H1 (cell line): ENCODE data around the gene TMTC2. TPM values are rescaled to one million over a fixed set of nuclear protein-coding genes. Genes with fewer than 3 reads are reported as not detected.

Experiments
- CREB1 ChIP-seq: IDR thresholded peaks from 2 replicates; pipeline ENCODE4 v1.6.1; 2012; ENCODE audit warnings: inconsistent platforms
- POU5F1 ChIP-seq: IDR thresholded peaks from 2 replicates; pipeline ENCODE4 v1.6.1; 2011; ENCODE audit warnings: low read depth, mild to moderate bottlenecking, low read length, moderate library complexity
- polyA plus RNA-seq, 7 experiments: library from polyadenylated mRNA; depleted of rRNA in 3 of 7; stranded (reverse) in 5 of 7; unstranded in 2 of 7; fragments of >200 nt in 5 of 7; fragments of 200-250 nt in 2 of 7; gene quantifications; 1 replicate in 5 of 7; 2 replicates in 1 of 7; 4 replicates in 1 of 7; pipeline versions ENCODE4 v1.2.1 to v1.2.3, GENCODE V29; 2011 to 2013; ENCODE audit warnings: missing spikeins in 2 of 7, mixed read lengths in 2 of 7
- total RNA-seq: library from RNA; stranded (reverse); fragmentation: NEBNext Ultra II Directional; extraction: Animal tissue kit (Norgen Biotek cat#: 25700); gene quantifications from 2 replicates; pipeline ENCODE4 v1.2.1, GENCODE V29; 2021
- TF ChIP-seq, protein P1 (sequence below): fragments of 300-600 bp; sonication (generic); IDR thresholded peaks from 2 replicates; pipeline ENCODE4 v1.7.1; 2012; ENCODE audit warnings: low read length, moderate library complexity, mild to moderate bottlenecking, inconsistent platforms; ENCODE audit not compliant: insufficient replicate concordance
- TF ChIP-seq, protein P2 (sequence below): IDR thresholded peaks from 2 replicates; pipeline ENCODE4 v1.6.1; 2012; ENCODE audit warnings: low read length, inconsistent platforms

Gene TMTC2
- total and polyA plus RNA-seq, 2 of the 8 experiments (the other 6 are each of a cell fraction or from before 2014, with no cell fraction given): 2.3 to 3.9 TPM

DNA sequence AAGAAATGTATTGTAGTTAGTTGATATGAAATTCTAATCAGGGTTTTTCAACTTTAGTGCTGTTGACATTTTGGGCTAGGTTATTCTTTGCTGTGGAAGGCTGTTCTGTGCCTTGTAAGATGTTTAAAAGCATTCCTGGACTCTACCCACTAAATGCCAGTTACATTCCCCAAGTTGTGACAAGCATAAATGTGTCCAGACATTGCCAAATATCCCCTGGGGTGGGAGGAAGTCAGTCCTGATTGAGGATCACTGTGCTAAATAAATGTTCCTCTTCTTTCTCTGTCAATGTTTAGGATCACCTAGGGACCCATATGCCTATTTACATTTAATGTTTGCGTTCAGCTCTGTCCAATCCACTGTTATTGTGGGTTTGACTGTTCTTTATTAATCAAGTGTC, 268.3 kb downstream of the TMTC2 start (continued):
- TF ChIP-seq, protein P1, sequence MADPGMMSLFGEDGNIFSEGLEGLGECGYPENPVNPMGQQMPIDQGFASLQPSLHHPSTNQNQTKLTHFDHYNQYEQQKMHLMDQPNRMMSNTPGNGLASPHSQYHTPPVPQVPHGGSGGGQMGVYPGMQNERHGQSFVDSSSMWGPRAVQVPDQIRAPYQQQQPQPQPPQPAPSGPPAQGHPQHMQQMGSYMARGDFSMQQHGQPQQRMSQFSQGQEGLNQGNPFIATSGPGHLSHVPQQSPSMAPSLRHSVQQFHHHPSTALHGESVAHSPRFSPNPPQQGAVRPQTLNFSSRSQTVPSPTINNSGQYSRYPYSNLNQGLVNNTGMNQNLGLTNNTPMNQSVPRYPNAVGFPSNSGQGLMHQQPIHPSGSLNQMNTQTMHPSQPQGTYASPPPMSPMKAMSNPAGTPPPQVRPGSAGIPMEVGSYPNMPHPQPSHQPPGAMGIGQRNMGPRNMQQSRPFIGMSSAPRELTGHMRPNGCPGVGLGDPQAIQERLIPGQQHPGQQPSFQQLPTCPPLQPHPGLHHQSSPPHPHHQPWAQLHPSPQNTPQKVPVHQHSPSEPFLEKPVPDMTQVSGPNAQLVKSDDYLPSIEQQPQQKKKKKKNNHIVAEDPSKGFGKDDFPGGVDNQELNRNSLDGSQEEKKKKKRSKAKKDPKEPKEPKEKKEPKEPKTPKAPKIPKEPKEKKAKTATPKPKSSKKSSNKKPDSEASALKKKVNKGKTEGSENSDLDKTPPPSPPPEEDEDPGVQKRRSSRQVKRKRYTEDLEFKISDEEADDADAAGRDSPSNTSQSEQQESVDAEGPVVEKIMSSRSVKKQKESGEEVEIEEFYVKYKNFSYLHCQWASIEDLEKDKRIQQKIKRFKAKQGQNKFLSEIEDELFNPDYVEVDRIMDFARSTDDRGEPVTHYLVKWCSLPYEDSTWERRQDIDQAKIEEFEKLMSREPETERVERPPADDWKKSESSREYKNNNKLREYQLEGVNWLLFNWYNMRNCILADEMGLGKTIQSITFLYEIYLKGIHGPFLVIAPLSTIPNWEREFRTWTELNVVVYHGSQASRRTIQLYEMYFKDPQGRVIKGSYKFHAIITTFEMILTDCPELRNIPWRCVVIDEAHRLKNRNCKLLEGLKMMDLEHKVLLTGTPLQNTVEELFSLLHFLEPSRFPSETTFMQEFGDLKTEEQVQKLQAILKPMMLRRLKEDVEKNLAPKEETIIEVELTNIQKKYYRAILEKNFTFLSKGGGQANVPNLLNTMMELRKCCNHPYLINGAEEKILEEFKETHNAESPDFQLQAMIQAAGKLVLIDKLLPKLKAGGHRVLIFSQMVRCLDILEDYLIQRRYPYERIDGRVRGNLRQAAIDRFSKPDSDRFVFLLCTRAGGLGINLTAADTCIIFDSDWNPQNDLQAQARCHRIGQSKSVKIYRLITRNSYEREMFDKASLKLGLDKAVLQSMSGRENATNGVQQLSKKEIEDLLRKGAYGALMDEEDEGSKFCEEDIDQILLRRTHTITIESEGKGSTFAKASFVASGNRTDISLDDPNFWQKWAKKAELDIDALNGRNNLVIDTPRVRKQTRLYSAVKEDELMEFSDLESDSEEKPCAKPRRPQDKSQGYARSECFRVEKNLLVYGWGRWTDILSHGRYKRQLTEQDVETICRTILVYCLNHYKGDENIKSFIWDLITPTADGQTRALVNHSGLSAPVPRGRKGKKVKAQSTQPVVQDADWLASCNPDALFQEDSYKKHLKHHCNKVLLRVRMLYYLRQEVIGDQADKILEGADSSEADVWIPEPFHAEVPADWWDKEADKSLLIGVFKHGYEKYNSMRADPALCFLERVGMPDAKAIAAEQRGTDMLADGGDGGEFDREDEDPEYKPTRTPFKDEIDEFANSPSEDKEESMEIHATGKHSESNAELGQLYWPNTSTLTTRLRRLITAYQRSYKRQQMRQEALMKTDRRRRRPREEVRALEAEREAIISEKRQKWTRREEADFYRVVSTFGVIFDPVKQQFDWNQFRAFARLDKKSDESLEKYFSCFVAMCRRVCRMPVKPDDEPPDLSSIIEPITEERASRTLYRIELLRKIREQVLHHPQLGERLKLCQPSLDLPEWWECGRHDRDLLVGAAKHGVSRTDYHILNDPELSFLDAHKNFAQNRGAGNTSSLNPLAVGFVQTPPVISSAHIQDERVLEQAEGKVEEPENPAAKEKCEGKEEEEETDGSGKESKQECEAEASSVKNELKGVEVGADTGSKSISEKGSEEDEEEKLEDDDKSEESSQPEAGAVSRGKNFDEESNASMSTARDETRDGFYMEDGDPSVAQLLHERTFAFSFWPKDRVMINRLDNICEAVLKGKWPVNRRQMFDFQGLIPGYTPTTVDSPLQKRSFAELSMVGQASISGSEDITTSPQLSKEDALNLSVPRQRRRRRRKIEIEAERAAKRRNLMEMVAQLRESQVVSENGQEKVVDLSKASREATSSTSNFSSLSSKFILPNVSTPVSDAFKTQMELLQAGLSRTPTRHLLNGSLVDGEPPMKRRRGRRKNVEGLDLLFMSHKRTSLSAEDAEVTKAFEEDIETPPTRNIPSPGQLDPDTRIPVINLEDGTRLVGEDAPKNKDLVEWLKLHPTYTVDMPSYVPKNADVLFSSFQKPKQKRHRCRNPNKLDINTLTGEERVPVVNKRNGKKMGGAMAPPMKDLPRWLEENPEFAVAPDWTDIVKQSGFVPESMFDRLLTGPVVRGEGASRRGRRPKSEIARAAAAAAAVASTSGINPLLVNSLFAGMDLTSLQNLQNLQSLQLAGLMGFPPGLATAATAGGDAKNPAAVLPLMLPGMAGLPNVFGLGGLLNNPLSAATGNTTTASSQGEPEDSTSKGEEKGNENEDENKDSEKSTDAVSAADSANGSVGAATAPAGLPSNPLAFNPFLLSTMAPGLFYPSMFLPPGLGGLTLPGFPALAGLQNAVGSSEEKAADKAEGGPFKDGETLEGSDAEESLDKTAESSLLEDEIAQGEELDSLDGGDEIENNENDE: no peak
- TF ChIP-seq, protein P2, sequence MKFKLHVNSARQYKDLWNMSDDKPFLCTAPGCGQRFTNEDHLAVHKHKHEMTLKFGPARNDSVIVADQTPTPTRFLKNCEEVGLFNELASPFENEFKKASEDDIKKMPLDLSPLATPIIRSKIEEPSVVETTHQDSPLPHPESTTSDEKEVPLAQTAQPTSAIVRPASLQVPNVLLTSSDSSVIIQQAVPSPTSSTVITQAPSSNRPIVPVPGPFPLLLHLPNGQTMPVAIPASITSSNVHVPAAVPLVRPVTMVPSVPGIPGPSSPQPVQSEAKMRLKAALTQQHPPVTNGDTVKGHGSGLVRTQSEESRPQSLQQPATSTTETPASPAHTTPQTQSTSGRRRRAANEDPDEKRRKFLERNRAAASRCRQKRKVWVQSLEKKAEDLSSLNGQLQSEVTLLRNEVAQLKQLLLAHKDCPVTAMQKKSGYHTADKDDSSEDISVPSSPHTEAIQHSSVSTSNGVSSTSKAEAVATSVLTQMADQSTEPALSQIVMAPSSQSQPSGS: no peak
- TF ChIP-seq CREB1 (no peak), POU5F1 (no peak)
